LNCaP clone FGC (cell line): ENCODE results near the gene GCK.

Source experiments
- DNase-seq: peaks from one replicate; pipeline ENCODE4 v3.0.0-alpha.2; 2011; ENCODE audit warnings: low read depth
- H3K4me3 ChIP-seq: 2 replicates; pipeline ENCODE4 v1.5.1; 2011; ENCODE audit warnings: mild to moderate bottlenecking, low read depth, low read length, control low read depth
- CTCF ChIP-seq: IDR thresholded peaks from 2 replicates; pipeline ENCODE4 v1.5.1; 2012; ENCODE audit warnings: mild to moderate bottlenecking; ENCODE audit not compliant: control insufficient read depth, insufficient read depth; ENCODE audit errors: extremely low read depth

The GCK gene

DNA sequence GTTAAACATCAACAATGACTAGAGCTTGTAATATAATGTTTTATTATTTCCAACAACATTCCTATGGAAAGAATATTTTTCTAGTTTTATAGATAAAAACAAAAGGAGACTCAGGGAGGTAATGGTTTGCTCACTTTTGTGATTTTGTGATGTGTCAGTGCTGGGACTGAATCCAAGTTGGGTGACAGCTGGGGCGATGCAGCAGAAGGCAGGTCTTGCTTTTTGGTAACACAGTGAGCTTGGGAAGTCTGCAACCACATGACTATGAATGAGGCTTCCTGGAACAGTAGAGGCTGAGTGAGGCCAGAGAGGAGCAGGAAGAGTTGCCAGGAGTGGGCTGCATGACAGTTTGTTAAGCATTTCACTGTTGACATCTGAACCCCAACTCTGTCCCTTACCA lies 6.7 kb upstream of the GCK start:
- DNase-seq = no peak
- no peak overlapping the region for H3K4me3 ChIP-seq
- no peak for TF ChIP-seq CTCF

DNA sequence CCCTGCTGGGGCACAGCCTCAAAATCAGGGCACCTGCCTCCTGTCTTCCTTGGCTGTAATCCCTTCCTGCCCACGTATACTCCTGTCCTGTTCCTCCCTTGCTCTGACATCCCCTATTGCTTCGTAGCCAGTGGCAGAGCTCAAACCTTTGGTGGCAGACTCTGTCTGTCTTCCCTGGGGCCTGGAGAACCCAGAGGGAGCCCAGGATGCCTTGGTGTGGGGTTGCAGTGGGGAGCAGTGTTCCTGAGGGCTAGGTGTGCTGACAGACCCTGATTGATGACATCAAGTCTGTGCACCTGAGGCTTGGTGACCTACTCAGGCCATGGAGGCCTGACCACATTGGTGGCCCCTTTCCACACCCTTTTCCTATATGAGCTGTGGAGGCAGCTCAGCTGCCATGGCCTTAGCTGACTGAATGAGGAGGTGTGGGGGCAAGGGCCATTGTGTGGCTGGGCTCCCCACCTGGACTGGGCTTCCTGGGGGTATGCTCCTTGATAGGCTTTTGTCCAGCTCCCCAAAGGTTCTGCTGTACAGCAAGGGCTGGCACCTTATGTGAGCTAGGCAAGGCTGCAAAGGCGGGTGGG lies 5.4 kb upstream of the GCK start:
- no peak for DNase-seq
- TF ChIP-seq CTCF = no peak
- H3K4me3 ChIP-seq = no peak overlapping the region

DNA sequence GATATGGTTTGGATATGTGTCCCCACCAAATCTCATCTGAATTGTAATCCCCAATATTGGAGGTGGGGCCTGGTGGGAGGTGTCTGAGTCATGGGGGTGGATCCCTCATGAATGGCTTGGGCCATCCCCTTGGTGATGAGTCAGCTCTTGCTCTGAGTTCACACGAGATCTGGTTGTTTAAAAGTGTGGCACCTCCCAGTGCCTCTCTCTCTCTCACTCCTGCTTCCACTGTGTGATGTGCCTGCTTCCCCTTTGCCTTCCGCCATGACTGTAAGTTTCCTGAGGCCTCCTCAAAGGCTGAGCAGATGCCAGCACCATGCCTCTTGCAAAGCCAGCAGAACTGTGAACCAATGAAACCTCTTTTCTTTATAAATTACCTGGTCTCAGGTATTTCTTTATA lies 4.8 kb upstream of the GCK start:
- no peak for TF ChIP-seq CTCF
- H3K4me3 ChIP-seq = no peak overlapping the region
- DNase-seq = no peak

DNA sequence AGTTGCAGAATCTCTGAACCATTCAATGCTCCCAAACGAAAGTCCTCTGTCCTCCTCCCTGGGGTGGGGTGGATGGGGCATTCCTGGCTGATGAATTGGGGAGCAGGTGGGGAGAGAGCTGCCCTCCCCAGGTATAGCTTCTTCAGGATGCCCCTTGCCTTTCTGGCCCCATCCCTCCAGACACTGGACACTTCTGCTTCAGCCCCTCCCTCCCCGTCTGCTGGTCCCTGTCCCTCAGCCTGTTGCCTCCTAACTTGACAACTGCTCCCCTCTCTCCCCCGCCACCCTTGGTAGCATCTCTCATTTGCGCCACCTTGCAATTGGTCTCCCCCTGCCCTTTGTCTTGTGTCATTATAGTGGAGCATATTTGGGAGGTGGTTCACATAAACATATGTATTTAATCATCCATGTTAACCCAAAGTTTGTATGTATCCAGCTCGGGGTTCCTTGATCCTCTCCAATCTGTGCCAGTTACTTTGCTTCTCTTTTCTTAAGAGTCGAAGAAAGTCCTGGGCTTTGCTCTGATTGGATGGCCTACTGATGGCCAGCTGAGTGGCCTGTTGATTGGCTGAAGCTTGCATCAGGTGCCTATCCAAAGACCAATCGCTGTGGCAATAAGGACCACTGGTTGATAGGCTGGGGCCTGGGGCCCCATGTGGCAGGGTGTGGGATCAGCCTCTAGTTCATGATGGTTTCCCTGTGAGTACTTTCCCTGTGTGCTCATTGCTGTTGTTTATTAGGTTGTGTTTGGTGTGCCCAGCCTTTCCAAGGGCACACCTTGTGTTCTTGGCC lies 4.0 kb upstream of the GCK start:
- TF ChIP-seq CTCF = no peak
- H3K4me3 ChIP-seq = no peak overlapping the region
- DNase-seq = no peak

- no peak for TF ChIP-seq CTCF
- no peak overlapping the region for H3K4me3 ChIP-seq
- DNase-seq = no peak
Measured at GRCh38 chr7:44191171-44191570, 1.9 kb upstream of the GCK start.

- no peak for DNase-seq
- TF ChIP-seq CTCF = no peak
- H3K4me3 ChIP-seq = no peak overlapping the region
Measured at GRCh38 chr7:44189993-44190872, 994 bp upstream of the GCK start.
